Measurements from ENCODE around the gene SYNRG.

SYNRG gene

GRCh38 chr17:37605081-37605480 lies 4.1 kb downstream of the SYNRG start:
- DNase-seq: no peak

- DNase-seq: no peak
Measured at GRCh38 chr17:37604556-37604955, 4.7 kb downstream of the SYNRG start.

GRCh38 chr17:37598145-37598544 lies 11.1 kb downstream of the SYNRG start:
- no peak for DNase-seq

- no peak for DNase-seq
Measured at GRCh38 chr17:37592291-37592690, 16.9 kb downstream of the SYNRG start.

GRCh38 chr17:37585066-37585465 lies 24.2 kb downstream of the SYNRG start:
- no peak for DNase-seq

GRCh38 chr17:37576281-37576680 lies 32.9 kb downstream of the SYNRG start:
- DNase-seq: no peak

- DNase-seq: no peak
Measured at GRCh38 chr17:37574427-37574826, 34.8 kb downstream of the SYNRG start.

GRCh38 chr17:37571674-37572073 lies 37.5 kb downstream of the SYNRG start:
- no peak for DNase-seq

GRCh38 chr17:37570527-37571093 lies 38.6 kb downstream of the SYNRG start:
- DNase-seq: peak in 1 of 2 experiments; percentile 16

- DNase-seq: no peak
Measured at GRCh38 chr17:37568350-37569053, 40.7 kb downstream of the SYNRG start.

GRCh38 chr17:37567538-37567937 lies 41.7 kb downstream of the SYNRG start:
- no peak for DNase-seq

- no peak for DNase-seq
Measured at GRCh38 chr17:37567137-37567536, 42.1 kb downstream of the SYNRG start.

GRCh38 chr17:37564252-37564651 lies 45.0 kb downstream of the SYNRG start:
- DNase-seq: no peak

- no peak for DNase-seq
Measured at GRCh38 chr17:37562016-37562745, 47.0 kb downstream of the SYNRG start.

GRCh38 chr17:37558299-37558698 lies 50.9 kb downstream of the SYNRG start:
- no peak for DNase-seq

GRCh38 chr17:37557482-37557881 lies 51.7 kb downstream of the SYNRG start:
- no peak for DNase-seq

- no peak for DNase-seq
Measured at GRCh38 chr17:37555386-37555785, 53.8 kb downstream of the SYNRG start.

GRCh38 chr17:37553401-37553966 lies 55.7 kb downstream of the SYNRG start:
- no peak for DNase-seq

- DNase-seq: no peak
Measured at GRCh38 chr17:37551788-37552187, 57.4 kb downstream of the SYNRG start.

GRCh38 chr17:37547986-37548385 lies 61.2 kb downstream of the SYNRG start:
- DNase-seq: no peak

GRCh38 chr17:37546302-37546701 lies 62.9 kb downstream of the SYNRG start:
- no peak for DNase-seq

- no peak for DNase-seq
Measured at GRCh38 chr17:37545486-37545885, 63.7 kb downstream of the SYNRG start.

GRCh38 chr17:37543637-37544052 lies 65.6 kb downstream of the SYNRG start:
- no peak for DNase-seq

All from NCI-H1930 (cell line).